ENCODE measurements around the gene CTBP2. TPM values are rescaled to one million over a fixed set of nuclear protein-coding genes. Genes with fewer than 3 reads are reported as not detected.

Gene CTBP2
- total RNA-seq, 1 experiment from 2014 or later = 58.2 TPM

- no peak for DNase-seq (ENCODE audit: low spot score)
These were observed 34.2 kb downstream of the CTBP2 start for GRCh38 chr10:125125951-125126735.

- DNase-seq (ENCODE audit: low spot score) = no peak
These were observed 35.5 kb downstream of the CTBP2 start for GRCh38 chr10:125124907-125125306.

- no peak for DNase-seq (ENCODE audit: low spot score)
These were observed 36.3 kb downstream of the CTBP2 start for GRCh38 chr10:125124115-125124487.

- DNase-seq (ENCODE audit: low spot score) = peak; percentile 94
These were observed 36.8 kb downstream of the CTBP2 start for GRCh38 chr10:125123476-125124114.

- DNase-seq (ENCODE audit: low spot score) = no peak
These were observed 37.8 kb downstream of the CTBP2 start for GRCh38 chr10:125122566-125122965.

GRCh38 chr10:125121003-125121402 lies 39.4 kb downstream of the CTBP2 start:
- no peak for DNase-seq (ENCODE audit: low spot score)

GRCh38 chr10:125120053-125120710 lies 40.2 kb downstream of the CTBP2 start:
- no peak for DNase-seq (ENCODE audit: low spot score)

- no peak for DNase-seq (ENCODE audit: low spot score)
These were observed 41.7 kb downstream of the CTBP2 start for GRCh38 chr10:125118701-125119100.

- no peak for DNase-seq (ENCODE audit: low spot score)
These were observed 42.3 kb downstream of the CTBP2 start for GRCh38 chr10:125118011-125118611.

- DNase-seq (ENCODE audit: low spot score) = no peak
These were observed 43.6 kb downstream of the CTBP2 start for GRCh38 chr10:125116652-125117310.

- DNase-seq (ENCODE audit: low spot score) = no peak
These were observed 44.2 kb downstream of the CTBP2 start for GRCh38 chr10:125116041-125116649.

- DNase-seq (ENCODE audit: low spot score) = no peak
These were observed 45.0 kb downstream of the CTBP2 start for GRCh38 chr10:125115409-125115808.

GRCh38 chr10:125114761-125115391 lies 45.5 kb downstream of the CTBP2 start:
- DNase-seq (ENCODE audit: low spot score) = no peak

- DNase-seq (ENCODE audit: low spot score) = no peak
These were observed 46.5 kb downstream of the CTBP2 start for GRCh38 chr10:125113691-125114371.

GRCh38 chr10:125112697-125113494 lies 47.5 kb downstream of the CTBP2 start:
- no peak for DNase-seq (ENCODE audit: low spot score)

GRCh38 chr10:125111118-125111727 lies 49.1 kb downstream of the CTBP2 start:
- no peak for DNase-seq (ENCODE audit: low spot score)

GRCh38 chr10:125107965-125108580 lies 52.3 kb downstream of the CTBP2 start:
- no peak for DNase-seq (ENCODE audit: low spot score)

- no peak for DNase-seq (ENCODE audit: low spot score)
These were observed 53.0 kb downstream of the CTBP2 start for GRCh38 chr10:125107166-125107949.

All from H4 (cell line).